Spinal cord (tissue), 10 donors: Measurements from ENCODE around the gene MRC2. TPM values are rescaled to one million over a fixed set of nuclear protein-coding genes. Genes with fewer than 3 reads are reported as not detected.

Source experiments
- DNase-seq, 6 donors: peaks; one replicate each; pipeline versions ENCODE4 v3.0.0 to v3.0.0-alpha.2; 2013 to 2015; ENCODE audit warnings: low spot score in 6 of 6, low read depth in 4 of 6
- H3K27ac ChIP-seq: one replicate; pipeline ENCODE4 v1.5.1; 2013; ENCODE audit warnings: low read depth, low read length, control low read depth
- H3K27me3 ChIP-seq: one replicate; pipeline ENCODE4 v1.6.1; 2013; ENCODE audit warnings: low read length; ENCODE audit not compliant: control insufficient read depth, insufficient read depth
- H3K36me3 ChIP-seq: one replicate; pipeline ENCODE4 v1.6.1; 2013; ENCODE audit warnings: low read length; ENCODE audit not compliant: control insufficient read depth, insufficient read depth
- H3K4me1 ChIP-seq: one replicate; pipeline ENCODE4 v1.6.1; 2013; ENCODE audit warnings: low read length; ENCODE audit not compliant: control insufficient read depth, insufficient read depth
- H3K4me3 ChIP-seq: one replicate; pipeline ENCODE4 v1.5.1; 2013; ENCODE audit warnings: low read depth, low read length, control low read depth
- H3K9me3 ChIP-seq: one replicate; pipeline ENCODE4 v1.6.1; 2013; ENCODE audit warnings: low read length; ENCODE audit not compliant: control insufficient read depth, insufficient read depth
- WGBS: methylation state at CpG from one replicate; pipeline ENCODE4 v1.1.5; 2013; ENCODE audit warnings: missing lambda C conversion rate; ENCODE audit not compliant: insufficient coverage; 5-methylcytosine and 5-hydroxymethylcytosine counted together
- polyA plus RNA-seq, 2 donors: library from polyadenylated mRNA; unstranded; fragments of 120-200 nt; gene quantifications; one replicate each; pipeline ENCODE4 v1.2.1, GENCODE V29; 2013; ENCODE audit not compliant: insufficient read length in 2 of 2
- total RNA-seq, 2 donors: library from RNA; depleted of rRNA in 1 of 2; stranded (reverse); fragments of 120-200 nt in 1 of 2; fragments of >200 nt in 1 of 2; gene quantifications; one replicate each; pipeline versions ENCODE4 v1.2.3 to v1.2.4, GENCODE V29; 2013 to 2014
- donor health status: healthy.

MRC2 gene
- total and polyA plus RNA-seq, 4 donors: 64.4 to 160 (median 79.7) TPM

GRCh38 chr17:62675260-62675659 lies 47.8 kb downstream of the MRC2 start:
- Histone ChIP-seq H3K27me3 (no peaks in the 10 kb centered on the region), H3K4me1 (peaks cover 55% of the 10 kb centered on the region), H3K27ac (peak overlapping the region; percentile 8), H3K4me3 (no peak overlapping the region), H3K9me3 (no peaks in the 10 kb centered on the region), H3K36me3 (peaks cover 43% of the 10 kb centered on the region)
- WGBS: 25% methylated on average over 7 of the region's 12 CpGs
- peak in 4 of 6 donors; percentile 76 to 92 (median 88) for DNase-seq

GRCh38 chr17:62675701-62676100 lies 48.2 kb downstream of the MRC2 start:
- H3K4me3 ChIP-seq: no peak overlapping the region
- no peaks in the 10 kb centered on the region for H3K27me3 ChIP-seq
- H3K4me1 ChIP-seq: peaks cover 53% of the 10 kb centered on the region
- WGBS: 71% methylated on average over 4 of the region's 4 CpGs
- no peaks in the 10 kb centered on the region for H3K9me3 ChIP-seq
- H3K36me3 ChIP-seq: peaks cover 45% of the 10 kb centered on the region
- H3K27ac ChIP-seq: peak overlapping the region; percentile 8
- DNase-seq: no peak

- Histone ChIP-seq H3K27me3 (no peaks in the 10 kb centered on the region), H3K27ac (no peak overlapping the region), H3K36me3 (peaks cover 50% of the 10 kb centered on the region), H3K4me3 (no peak overlapping the region), H3K4me1 (peaks cover 58% of the 10 kb centered on the region), H3K9me3 (no peaks in the 10 kb centered on the region)
- no peak for DNase-seq
- whole genome bisulfite sequencing: 97% methylated on average over 15 of the region's 16 CpGs
These were observed 48.9 kb downstream of the MRC2 start for GRCh38 chr17:62676231-62676943.

- Histone ChIP-seq H3K36me3 (peaks cover 50% of the 10 kb centered on the region), H3K9me3 (no peaks in the 10 kb centered on the region), H3K27me3 (no peaks in the 10 kb centered on the region), H3K27ac (no peak overlapping the region), H3K4me3 (no peak overlapping the region), H3K4me1 (peaks cover 62% of the 10 kb centered on the region)
- no peak for DNase-seq
- 93% methylated on average over 11 of the region's 18 CpGs for whole genome bisulfite sequencing
These were observed 49.6 kb downstream of the MRC2 start for GRCh38 chr17:62676952-62677596.

GRCh38 chr17:62678214-62678919 lies 50.9 kb downstream of the MRC2 start:
- Histone ChIP-seq H3K27ac (no peak overlapping the region), H3K4me1 (peaks cover 62% of the 10 kb centered on the region), H3K36me3 (peaks cover 51% of the 10 kb centered on the region), H3K9me3 (no peaks in the 10 kb centered on the region), H3K4me3 (no peak overlapping the region), H3K27me3 (no peaks in the 10 kb centered on the region)
- no peak for DNase-seq
- WGBS: 83% methylated on average over 10 of the region's 10 CpGs

GRCh38 chr17:62679866-62680377 lies 52.5 kb downstream of the MRC2 start:
- no peak for DNase-seq
- Histone ChIP-seq H3K9me3 (no peaks in the 10 kb centered on the region), H3K27ac (no peak overlapping the region), H3K36me3 (peaks cover 45% of the 10 kb centered on the region), H3K4me1 (peaks cover 48% of the 10 kb centered on the region), H3K27me3 (no peaks in the 10 kb centered on the region), H3K4me3 (no peak overlapping the region)
- 88% methylated on average over 37 of the region's 37 CpGs for WGBS

- DNase-seq: no peak
- no peaks in the 10 kb centered on the region for H3K27me3 ChIP-seq
- WGBS: 81% methylated on average over 36 of the region's 36 CpGs
These were observed 53.1 kb downstream of the MRC2 start for GRCh38 chr17:62680541-62681052.

GRCh38 chr17:62681061-62681938 lies 53.8 kb downstream of the MRC2 start:
- 83% methylated on average over 14 of the region's 17 CpGs for WGBS
- DNase-seq: no peak

More at GRCh38 chr17:62680541-62681052, 53.1 kb downstream of the MRC2 start:
- peaks cover 45% of the 10 kb centered on the region for H3K36me3 ChIP-seq
- H3K4me1 ChIP-seq: peaks cover 42% of the 10 kb centered on the region
- no peak overlapping the region for H3K27ac ChIP-seq
- no peak overlapping the region for H3K4me3 ChIP-seq
- no peaks in the 10 kb centered on the region for H3K9me3 ChIP-seq

GRCh38 chr17:62681939-62682381 lies 54.5 kb downstream of the MRC2 start:
- peak in 1 of 6 donors; percentile 49 for DNase-seq
- H3K27ac ChIP-seq: no peak overlapping the region
- 82% methylated on average over 8 of the region's 8 CpGs for WGBS
- H3K4me3 ChIP-seq: no peak overlapping the region
- peaks cover 29% of the 10 kb centered on the region for H3K4me1 ChIP-seq
- H3K27me3 ChIP-seq: no peaks in the 10 kb centered on the region
- H3K9me3 ChIP-seq: no peaks in the 10 kb centered on the region
- H3K36me3 ChIP-seq: peaks cover 41% of the 10 kb centered on the region

More at GRCh38 chr17:62681061-62681938, 53.8 kb downstream of the MRC2 start:
- peaks cover 42% of the 10 kb centered on the region for H3K36me3 ChIP-seq
- no peaks in the 10 kb centered on the region for H3K9me3 ChIP-seq
- H3K27ac ChIP-seq: no peak overlapping the region
- H3K27me3 ChIP-seq: no peaks in the 10 kb centered on the region
- no peak overlapping the region for H3K4me3 ChIP-seq
- H3K4me1 ChIP-seq: peaks cover 34% of the 10 kb centered on the region
